ENCODE results near the gene PRPF40B.
A peak's percentile ranks its signal among the peaks of the same experiment; 100 is the strongest.
"Not testable (repeated sequence)": the region's sequence is repeated elsewhere in the genome, so short reads cannot be mapped to it uniquely, and the experiment has no call there.

Gene PRPF40B

GRCh38 chr12:49609059-49609874 is 14.1 kb upstream of the PRPF40B start:
- DNase-seq (ENCODE audit: low spot score), result no peak

- DNase-seq (ENCODE audit: low spot score), result no peak
Observed at GRCh38 chr12:49609875-49610154, 13.5 kb upstream of the PRPF40B start.

GRCh38 chr12:49610785-49611184 is 12.6 kb upstream of the PRPF40B start:
- not testable (repeated sequence) for DNase-seq (ENCODE audit: low spot score)

- no peak for DNase-seq (ENCODE audit: low spot score)
Observed at GRCh38 chr12:49612210-49612609, 11.2 kb upstream of the PRPF40B start.

GRCh38 chr12:49615725-49616124 is 7.6 kb upstream of the PRPF40B start:
- peak; percentile 16 for DNase-seq (ENCODE audit: low spot score)

GRCh38 chr12:49616533-49617219 is 6.7 kb upstream of the PRPF40B start:
- DNase-seq (ENCODE audit: low spot score), result no peak

GRCh38 chr12:49618576-49618975 is 4.8 kb upstream of the PRPF40B start:
- no peak for DNase-seq (ENCODE audit: low spot score)

- DNase-seq (ENCODE audit: low spot score), result no peak
Observed at GRCh38 chr12:49619286-49619685, 4.1 kb upstream of the PRPF40B start.

- no peak for DNase-seq (ENCODE audit: low spot score)
Observed at GRCh38 chr12:49621651-49622500, 1.5 kb upstream of the PRPF40B start.

GRCh38 chr12:49622501-49623141 is 740 bp upstream of the PRPF40B start:
- peak; percentile 12 for DNase-seq (ENCODE audit: low spot score)

- DNase-seq (ENCODE audit: low spot score), result no peak
Observed at GRCh38 chr12:49624921-49625577, 1.7 kb downstream of the PRPF40B start.

- no peak for DNase-seq (ENCODE audit: low spot score)
Observed at GRCh38 chr12:49626169-49626835, 2.9 kb downstream of the PRPF40B start.

- no peak for DNase-seq (ENCODE audit: low spot score)
Observed at GRCh38 chr12:49626836-49627235, 3.5 kb downstream of the PRPF40B start.

GRCh38 chr12:49627752-49628360 is 4.5 kb downstream of the PRPF40B start:
- no peak for DNase-seq (ENCODE audit: low spot score)

GRCh38 chr12:49631336-49631907 is 8.1 kb downstream of the PRPF40B start:
- DNase-seq (ENCODE audit: low spot score), result no peak

- no peak for DNase-seq (ENCODE audit: low spot score)
Observed at GRCh38 chr12:49632401-49632800, 9.0 kb downstream of the PRPF40B start.

- DNase-seq (ENCODE audit: low spot score), result no peak
Observed at GRCh38 chr12:49632986-49633702, 9.8 kb downstream of the PRPF40B start.

GRCh38 chr12:49633703-49634345 is 10.5 kb downstream of the PRPF40B start:
- no peak for DNase-seq (ENCODE audit: low spot score)

- no peak for DNase-seq (ENCODE audit: low spot score)
Observed at GRCh38 chr12:49635036-49635435, 11.7 kb downstream of the PRPF40B start.

All from LoVo (cell line).